Measurements from ENCODE around the gene FAM237A. TPM values are rescaled to one million over a fixed set of nuclear protein-coding genes. Genes with fewer than 3 reads are reported as not detected.

Gene FAM237A
- not detected in 2 replicates for total RNA-seq

GRCh38 chr2:206642075-206643025 lies at the start of gene FAM237A:
Gene FAM237A, plus strand, starts transcription at chr2:206642487. Its CDS starts 1,750 bp downstream, at chr2:206644237.

Other genes with a start within 250 kb of the FAM237A start
- gene ADAM23, start 199.0 kb upstream of the FAM237A start, total RNA-seq = 17.4 and 18.4 TPM in 2 replicates
- gene DYTN, start 75.9 kb downstream of the FAM237A start, total RNA-seq = not detected in 2 replicates
- gene MDH1B, start 122.8 kb downstream of the FAM237A start, total RNA-seq = 0.28 and 0.72 TPM in 2 replicates
- 41.6 and 43.5 TPM in 2 replicates for gene FASTKD2, start 123.1 kb downstream of the FAM237A start, total RNA-seq

Measured in endothelial cell of coronary artery (primary cell).